AG08396 (cell line): Measurements from ENCODE around the gene ZRANB1.

Source experiments
- DNase-seq: peaks from one replicate; pipeline ENCODE4 v3.0.0; 2012; ENCODE audit warnings: low spot score, mixed read lengths

Gene ZRANB1

GRCh38 chr10:124994573-124995473 lies 52.9 kb downstream of the ZRANB1 start:
- no peak for DNase-seq

GRCh38 chr10:124995605-124996004 lies 53.7 kb downstream of the ZRANB1 start:
- DNase-seq: no peak

- DNase-seq: no peak
Observed at GRCh38 chr10:124996127-124996853, 54.4 kb downstream of the ZRANB1 start.

- DNase-seq: no peak
Observed at GRCh38 chr10:124996854-124997215, 54.9 kb downstream of the ZRANB1 start.

GRCh38 chr10:124997306-124997705 lies 55.4 kb downstream of the ZRANB1 start:
- no peak for DNase-seq

- DNase-seq: no peak
Observed at GRCh38 chr10:124997771-124998623, 56.1 kb downstream of the ZRANB1 start.

DNA sequence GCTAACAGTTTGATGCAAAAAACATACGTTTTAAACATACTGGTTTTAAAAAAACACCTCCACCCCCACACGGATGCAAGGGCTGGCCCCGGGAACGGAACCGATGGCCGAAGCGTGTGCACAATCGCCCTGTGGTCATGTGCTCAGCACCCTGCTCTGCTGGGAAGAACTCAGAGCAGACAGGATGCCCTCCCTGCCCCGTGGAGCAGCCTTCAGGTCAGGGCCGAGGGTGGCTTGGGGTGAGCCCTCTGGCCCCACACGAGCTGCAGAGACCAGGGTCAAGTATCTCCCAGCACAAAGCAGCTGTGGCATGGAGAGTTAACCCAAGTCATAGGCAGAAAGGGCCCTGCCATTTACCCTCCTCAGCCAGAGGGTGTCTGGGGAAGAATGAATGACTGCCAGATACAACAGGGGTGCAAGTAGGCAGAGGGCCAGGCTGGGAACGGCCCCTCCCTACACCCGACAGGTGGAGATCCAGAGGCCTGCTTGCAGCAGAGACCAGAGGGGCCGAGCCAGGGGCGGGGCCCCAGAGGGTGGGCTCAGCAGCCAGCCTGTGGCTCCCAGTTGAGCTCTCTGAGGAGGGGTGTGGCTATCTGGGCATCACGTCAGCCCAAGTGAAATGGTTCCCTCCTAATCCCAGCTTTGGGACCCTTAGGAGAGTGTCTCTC lies 56.8 kb downstream of the ZRANB1 start:
- no peak for DNase-seq

DNA sequence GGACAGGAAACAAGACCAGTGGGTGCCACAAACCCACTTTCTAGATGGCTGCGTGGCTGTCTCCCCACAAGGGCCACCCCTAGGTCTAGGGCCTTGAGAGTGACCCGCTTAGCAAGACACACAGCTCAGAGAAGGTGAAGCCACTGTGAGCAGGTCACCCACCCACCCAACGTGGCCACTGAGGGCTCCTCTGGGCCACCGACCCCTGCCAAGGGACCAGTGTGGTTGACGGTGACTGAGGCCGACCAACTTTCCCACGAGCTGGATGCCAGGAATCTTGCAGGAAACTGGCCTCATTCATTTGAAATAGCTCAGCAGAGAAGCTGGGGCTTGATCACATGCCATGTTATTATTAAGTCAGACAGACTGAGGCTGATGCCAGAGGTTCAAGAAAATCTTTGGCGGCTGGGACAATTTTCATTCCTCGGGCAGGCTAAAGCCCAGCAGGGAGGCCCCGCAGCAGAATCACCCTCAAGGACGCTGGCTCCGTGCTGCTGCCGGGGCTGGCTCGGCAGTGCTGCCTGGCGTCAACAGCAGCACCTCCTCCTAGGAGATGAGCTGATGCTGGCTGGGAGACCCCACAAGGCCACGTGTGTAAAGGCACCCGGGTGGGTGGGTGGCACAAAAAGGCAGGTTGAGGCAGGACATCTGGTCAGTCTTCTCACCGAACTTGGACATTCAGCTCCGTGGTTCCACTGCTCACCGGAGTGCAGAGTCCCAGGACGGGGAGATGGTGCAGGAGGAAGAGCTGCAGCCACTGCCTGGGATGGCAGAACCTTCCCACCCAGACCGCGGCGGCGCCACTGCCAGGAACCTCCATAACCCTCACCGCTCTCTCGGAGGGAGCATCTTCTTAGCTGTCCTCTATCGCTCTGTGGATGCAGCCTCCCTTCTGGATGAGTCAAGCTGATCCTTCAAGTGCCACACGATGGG lies 57.8 kb downstream of the ZRANB1 start:
- DNase-seq: peak; percentile 90

GRCh38 chr10:125000366-125001312 lies 58.7 kb downstream of the ZRANB1 start:
- DNase-seq: peak; percentile 69

GRCh38 chr10:125001313-125002046 lies 59.6 kb downstream of the ZRANB1 start:
- no peak for DNase-seq

DNA sequence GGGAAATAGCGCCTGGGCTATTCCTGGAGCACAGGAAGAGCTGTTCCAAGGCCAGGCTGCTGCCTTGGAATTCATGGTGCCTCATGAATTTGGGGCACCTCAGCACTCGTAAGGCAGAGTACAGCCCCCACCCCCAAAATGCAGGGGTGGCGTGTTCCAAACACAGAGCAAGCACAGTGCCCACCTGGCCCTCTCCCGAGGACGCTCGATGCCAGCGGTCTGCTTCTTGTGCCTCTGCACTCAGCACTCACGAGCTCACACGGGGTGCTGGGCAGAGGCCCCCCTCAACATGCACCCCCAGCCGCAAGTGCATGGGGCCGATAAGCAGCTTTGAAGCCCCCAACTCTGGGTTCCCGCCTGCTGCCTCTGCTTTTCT lies 60.1 kb downstream of the ZRANB1 start:
- DNase-seq: no peak

DNA sequence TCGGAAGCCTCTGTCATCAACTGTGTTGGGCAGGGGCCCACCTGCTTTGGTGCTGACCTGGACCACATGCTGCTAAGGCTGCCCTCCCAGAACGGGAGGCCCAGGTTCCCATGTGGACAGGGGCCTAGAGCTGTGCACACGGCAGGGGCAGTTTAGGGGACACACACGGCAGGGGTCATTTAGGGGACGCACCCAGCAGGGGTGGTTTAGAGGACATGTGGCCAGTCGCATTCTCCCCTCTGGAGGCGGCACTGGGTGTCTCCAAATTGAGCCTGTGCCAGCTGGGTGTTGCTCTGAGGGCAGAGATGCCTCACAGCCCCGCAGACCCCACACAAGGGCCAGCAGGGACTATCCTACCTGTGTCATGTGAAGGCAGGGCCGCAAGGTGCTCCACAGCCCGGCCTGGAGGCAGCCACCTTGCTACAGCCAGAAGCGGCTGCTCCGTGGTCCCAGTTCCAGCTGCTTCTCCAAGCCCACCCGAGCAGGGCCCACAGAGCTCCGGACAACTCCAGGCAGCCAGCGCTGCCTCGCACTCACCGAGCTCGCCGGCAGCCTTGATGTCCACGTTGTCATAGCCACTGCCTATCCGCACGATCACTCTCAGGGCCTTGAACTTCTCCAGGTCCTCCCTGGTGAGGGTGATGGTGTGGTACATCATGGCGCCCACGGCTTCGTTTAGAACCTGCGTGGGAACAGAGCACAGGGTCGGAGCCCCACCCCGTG lies 60.7 kb downstream of the ZRANB1 start:
- no peak for DNase-seq

DNA sequence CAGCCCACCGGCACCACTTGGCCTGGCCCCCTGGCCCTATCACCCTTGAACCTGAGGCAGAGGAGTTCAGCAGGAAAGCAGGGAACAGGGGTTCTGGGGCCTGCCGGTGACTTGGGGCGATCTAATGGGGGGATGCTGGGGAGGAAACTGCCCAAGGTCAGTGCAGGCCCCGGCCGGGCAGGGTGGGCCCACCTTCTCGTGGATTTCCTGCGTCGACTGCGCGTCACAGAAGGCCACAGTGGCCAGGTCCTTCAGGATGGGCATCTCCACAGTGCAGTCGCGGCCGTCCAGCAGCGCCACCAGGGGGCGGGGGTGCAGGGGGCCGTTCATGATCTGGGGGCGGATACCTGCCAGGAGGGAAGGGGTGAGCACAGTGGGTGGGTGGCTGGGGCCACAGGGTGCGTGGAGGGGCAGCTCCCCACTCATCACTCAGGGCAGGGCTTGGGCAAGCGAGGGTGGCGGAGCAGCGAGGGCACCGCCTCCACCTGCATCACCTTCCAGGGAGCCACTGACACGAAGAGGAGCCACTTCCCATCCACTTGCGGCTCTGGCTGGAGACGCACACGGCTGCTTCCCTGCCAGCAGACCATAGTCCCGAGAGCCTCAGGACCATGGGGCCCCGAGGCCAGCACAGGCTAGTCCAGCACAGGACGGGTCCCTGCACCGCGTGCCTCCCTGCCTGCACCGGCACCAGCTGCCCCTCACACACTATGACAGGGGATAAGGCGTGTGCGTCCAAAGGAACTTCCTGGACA lies 61.4 kb downstream of the ZRANB1 start:
- no peak for DNase-seq

DNA sequence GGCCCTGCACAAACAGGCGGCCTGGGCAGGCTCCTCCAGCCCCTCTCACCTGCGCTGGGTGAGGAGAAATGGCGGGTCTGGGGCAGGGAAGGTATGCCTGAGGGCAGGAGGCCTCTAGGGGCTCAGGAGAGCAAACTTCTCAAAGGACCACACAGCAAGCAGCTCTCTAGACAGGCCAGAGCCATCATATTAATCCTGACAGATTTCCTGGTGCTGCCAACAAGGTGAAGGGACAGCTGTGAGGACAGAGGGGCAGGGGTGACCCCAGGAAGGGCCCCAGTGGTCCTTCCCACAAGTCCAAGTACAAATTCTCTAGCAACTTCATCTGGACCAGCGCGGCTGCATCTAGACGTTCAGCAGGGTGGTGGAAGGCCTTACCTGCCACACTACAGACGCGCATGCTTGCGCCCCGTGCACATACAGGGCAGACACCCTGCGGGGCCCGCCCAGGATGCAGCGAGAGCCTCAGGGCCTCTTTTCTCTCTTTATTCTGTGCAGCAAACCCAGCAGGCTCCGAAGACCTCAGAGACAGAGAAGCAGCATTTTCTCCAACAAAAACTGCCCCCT lies 62.1 kb downstream of the ZRANB1 start:
- no peak for DNase-seq

DNA sequence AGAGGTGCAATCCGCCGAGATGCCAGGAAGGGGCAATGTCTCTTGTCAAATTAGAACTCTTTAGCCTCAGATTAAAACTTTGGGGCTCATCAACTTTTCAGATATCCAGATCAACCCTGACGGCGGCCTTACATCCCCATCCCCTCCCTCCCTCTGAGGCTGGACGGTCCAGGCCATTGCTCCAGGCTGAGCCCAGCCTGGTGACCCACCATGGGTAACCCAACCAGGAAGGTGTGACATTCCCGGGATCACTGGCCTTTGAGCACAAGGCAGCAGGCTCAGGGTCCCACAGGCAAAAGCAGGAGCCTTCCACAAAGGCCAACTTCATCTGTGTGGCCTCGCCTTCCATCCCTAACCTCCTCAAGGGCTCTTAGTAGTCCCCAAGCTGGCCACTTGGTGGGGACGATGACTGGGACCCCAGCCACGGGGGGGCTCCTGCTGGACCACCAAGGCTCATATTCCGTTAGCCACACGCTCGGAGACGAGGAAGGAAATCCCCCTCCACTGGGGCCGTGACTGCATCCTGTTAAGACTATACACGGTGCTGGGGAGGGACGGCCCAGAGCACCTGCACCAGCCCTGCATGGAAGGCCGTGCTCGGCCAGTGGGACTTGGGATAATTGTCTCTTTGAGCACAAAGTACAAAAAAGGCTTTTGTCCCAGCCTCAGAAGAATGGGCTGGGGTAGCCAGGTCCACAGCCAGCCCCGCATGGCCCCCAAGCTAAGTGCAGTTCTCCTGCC lies 62.8 kb downstream of the ZRANB1 start:
- no peak for DNase-seq
